ENCODE results near the gene ANXA8L1.
"Not testable (repeated sequence)": the region's sequence is repeated elsewhere in the genome, so short reads cannot be mapped to it uniquely, and the experiment has no call there.

DNA sequence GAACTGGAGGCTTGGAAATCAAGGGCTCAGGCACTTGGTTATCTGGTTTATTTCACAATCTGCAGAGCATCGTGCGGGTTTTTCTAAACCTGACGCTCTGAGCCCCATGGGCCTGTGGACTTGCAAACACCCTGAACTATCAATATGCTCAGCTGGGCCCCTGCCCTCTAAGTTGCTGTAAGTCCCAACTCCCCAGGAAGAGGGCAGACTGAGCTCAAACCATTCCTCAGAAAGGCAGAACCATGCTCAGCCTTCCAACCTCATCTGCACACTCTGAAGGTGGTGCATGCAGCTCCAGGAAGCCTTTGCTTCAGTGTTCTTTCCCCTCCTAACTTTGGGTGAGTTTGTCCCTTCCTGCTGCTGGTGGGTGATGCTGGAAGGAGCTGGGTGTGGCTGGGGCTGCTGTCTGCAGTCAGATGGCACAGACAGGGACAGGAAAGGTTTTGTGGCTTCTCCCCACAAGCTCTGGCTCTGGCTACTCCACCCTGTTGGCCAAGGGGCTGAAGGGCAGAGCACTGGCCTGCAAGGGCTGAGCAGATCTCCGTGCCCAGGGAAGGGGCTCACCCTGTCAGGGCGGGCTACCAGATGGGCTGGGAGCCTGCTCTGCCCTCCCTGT, 3.8 kb downstream of the ANXA8L1 start:
- TF ChIP-seq, protein P1, sequence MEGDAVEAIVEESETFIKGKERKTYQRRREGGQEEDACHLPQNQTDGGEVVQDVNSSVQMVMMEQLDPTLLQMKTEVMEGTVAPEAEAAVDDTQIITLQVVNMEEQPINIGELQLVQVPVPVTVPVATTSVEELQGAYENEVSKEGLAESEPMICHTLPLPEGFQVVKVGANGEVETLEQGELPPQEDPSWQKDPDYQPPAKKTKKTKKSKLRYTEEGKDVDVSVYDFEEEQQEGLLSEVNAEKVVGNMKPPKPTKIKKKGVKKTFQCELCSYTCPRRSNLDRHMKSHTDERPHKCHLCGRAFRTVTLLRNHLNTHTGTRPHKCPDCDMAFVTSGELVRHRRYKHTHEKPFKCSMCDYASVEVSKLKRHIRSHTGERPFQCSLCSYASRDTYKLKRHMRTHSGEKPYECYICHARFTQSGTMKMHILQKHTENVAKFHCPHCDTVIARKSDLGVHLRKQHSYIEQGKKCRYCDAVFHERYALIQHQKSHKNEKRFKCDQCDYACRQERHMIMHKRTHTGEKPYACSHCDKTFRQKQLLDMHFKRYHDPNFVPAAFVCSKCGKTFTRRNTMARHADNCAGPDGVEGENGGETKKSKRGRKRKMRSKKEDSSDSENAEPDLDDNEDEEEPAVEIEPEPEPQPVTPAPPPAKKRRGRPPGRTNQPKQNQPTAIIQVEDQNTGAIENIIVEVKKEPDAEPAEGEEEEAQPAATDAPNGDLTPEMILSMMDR (IDR thresholded peaks at IDR 0.05): not testable (repeated sequence)
- not testable (repeated sequence) for TF ChIP-seq GABPA (IDR thresholded peaks at IDR 0.05; ENCODE audit: low read depth); EP300 (IDR thresholded peaks at IDR 0.05; ENCODE audit: borderline replicate concordance in 1 of 2, low read depth in 1 of 2, low read length in 1 of 2); MEF2A (IDR thresholded peaks at IDR 0.05; ENCODE audit: borderline replicate concordance, low read depth); CHD2 (IDR thresholded peaks at IDR 0.05; ENCODE audit: low read length, partially characterized antibody); RAD21 (IDR thresholded peaks at IDR 0.05; ENCODE audit: low read length); GATA2 (CRISPR knock-in tag; IDR thresholded peaks at IDR 0.05); TAF1 (IDR thresholded peaks at IDR 0.05; ENCODE audit: borderline replicate concordance, low read depth, low read length); SMC3 (IDR thresholded peaks at IDR 0.05; ENCODE audit: low read depth, low read length)
- TF ChIP-seq, protein P2, sequence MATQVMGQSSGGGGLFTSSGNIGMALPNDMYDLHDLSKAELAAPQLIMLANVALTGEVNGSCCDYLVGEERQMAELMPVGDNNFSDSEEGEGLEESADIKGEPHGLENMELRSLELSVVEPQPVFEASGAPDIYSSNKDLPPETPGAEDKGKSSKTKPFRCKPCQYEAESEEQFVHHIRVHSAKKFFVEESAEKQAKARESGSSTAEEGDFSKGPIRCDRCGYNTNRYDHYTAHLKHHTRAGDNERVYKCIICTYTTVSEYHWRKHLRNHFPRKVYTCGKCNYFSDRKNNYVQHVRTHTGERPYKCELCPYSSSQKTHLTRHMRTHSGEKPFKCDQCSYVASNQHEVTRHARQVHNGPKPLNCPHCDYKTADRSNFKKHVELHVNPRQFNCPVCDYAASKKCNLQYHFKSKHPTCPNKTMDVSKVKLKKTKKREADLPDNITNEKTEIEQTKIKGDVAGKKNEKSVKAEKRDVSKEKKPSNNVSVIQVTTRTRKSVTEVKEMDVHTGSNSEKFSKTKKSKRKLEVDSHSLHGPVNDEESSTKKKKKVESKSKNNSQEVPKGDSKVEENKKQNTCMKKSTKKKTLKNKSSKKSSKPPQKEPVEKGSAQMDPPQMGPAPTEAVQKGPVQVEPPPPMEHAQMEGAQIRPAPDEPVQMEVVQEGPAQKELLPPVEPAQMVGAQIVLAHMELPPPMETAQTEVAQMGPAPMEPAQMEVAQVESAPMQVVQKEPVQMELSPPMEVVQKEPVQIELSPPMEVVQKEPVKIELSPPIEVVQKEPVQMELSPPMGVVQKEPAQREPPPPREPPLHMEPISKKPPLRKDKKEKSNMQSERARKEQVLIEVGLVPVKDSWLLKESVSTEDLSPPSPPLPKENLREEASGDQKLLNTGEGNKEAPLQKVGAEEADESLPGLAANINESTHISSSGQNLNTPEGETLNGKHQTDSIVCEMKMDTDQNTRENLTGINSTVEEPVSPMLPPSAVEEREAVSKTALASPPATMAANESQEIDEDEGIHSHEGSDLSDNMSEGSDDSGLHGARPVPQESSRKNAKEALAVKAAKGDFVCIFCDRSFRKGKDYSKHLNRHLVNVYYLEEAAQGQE (IDR thresholded peaks at IDR 0.05; ENCODE audit: low read depth, low read length): not testable (repeated sequence)
- TF ChIP-seq, protein P3, sequence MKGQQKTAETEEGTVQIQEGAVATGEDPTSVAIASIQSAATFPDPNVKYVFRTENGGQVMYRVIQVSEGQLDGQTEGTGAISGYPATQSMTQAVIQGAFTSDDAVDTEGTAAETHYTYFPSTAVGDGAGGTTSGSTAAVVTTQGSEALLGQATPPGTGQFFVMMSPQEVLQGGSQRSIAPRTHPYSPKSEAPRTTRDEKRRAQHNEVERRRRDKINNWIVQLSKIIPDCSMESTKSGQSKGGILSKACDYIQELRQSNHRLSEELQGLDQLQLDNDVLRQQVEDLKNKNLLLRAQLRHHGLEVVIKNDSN (IDR thresholded peaks at IDR 0.05; ENCODE audit: borderline replicate concordance, low read depth): not testable (repeated sequence)
